ENCODE measurements around the gene ASXL1. TPM values are rescaled to one million over a fixed set of nuclear protein-coding genes. Genes with fewer than 3 reads are reported as not detected.

ASXL1 gene
- total and polyA plus RNA-seq, 5 donors from 2014 or later: 15.0 to 314 (median 21.7) TPM

DNA sequence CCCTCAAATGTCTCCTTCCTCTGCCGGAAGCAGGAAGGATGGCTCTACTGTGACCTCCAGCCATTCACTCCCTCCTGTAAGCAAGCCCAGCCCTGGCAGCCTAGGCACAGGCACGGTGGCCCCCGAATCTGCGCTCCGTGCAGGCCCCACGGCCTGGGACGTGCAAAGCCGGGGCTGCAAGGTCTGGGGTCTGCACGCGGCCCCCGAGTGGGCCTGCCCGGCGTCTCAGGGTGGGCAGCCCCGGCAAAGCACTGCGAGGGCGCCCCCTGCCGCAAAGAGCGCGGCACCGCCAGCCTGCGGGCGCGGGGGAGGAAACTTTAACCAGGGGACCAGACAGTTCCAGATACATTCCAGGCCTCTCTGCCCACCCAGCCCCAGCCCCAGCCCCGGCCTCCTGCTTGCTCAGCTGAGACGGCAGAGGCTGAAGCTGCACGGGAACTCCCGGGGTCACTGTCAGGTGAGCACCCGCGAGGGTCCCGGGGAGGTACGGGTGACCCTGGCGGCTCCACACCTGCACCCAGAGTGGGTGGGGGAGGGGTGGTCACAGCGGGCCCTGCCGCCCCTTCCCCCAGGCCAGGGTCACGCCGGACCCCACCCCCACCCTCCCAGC, 98.8 kb downstream of the ASXL1 start:
- ATAC-seq (ENCODE audit: low read depth in 2 of 2): no peak

DNA sequence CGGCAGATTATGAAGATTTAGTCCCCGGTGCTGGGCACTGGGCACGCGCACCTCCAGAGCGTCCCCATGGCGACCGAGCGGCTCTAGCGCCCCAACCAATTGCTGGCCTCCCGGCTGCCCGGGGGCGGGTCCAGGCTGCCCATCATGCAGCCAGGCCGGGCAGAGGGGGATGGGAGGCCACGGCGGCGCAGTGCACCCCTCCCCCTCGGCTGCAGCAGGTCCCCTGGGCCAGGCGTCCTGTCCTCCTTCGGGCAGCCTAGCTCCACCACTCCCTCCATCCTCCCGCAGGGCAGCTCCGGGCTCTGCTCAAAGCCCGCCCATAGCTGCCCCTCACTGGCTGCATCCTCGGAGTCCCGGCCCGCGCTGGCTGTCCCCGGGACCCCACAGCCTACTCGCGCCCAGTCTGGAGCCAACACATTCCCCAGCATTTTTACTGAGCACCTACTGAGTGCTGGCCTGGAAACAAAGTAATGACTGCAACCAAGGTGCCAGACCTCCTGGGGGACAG, 99.4 kb downstream of the ASXL1 start:
- H3K4me1 Mint-ChIP-seq: peaks cover 0 to 10% (median under 1%) of the 10 kb centered on the region in 4 donors
- H3K4me3 ChIP-seq (ENCODE audit: low read depth, low read length): no peak overlapping the region
- no peaks in the 10 kb centered on the region for H3K4me1 ChIP-seq (ENCODE audit: control insufficient read depth, insufficient read depth, low read length, poor library complexity, severe bottlenecking)
- DNase-seq (no peak), ATAC-seq (ENCODE audit: low read depth in 2 of 2) (no peak)
- H3K36me3 ChIP-seq (ENCODE audit: control insufficient read depth, insufficient read depth, low read length): peaks cover 44% of the 10 kb centered on the region
- H3K27me3 Mint-ChIP-seq: no peaks in the 10 kb centered on the region
- no peak overlapping the region for H3K27ac ChIP-seq (ENCODE audit: insufficient read depth, low read length, poor library complexity, severe bottlenecking)
- H3K9me3 Mint-ChIP-seq: no peaks in the 10 kb centered on the region
- no peaks in the 10 kb centered on the region for H3K9me3 ChIP-seq (ENCODE audit: control insufficient read depth in 2 of 2, low read length in 2 of 2)
- H3K27ac Mint-ChIP-seq: peak overlapping the region in 2 of 3 donors; percentile 80 to 88
- H3K4me3 Mint-ChIP-seq: no peak overlapping the region
- H3K27me3 ChIP-seq (ENCODE audit: control insufficient read depth, insufficient read depth, low read length): no peaks in the 10 kb centered on the region
- H3K36me3 Mint-ChIP-seq: no peaks in the 10 kb centered on the region

More for the DNA sequence above, 98.8 kb downstream of the ASXL1 start:
- H3K36me3 Mint-ChIP-seq: no peaks in the 10 kb centered on the region
- Histone ChIP-seq H3K27ac (ENCODE audit: insufficient read depth, low read length, poor library complexity, severe bottlenecking) (no peak overlapping the region), H3K4me3 (ENCODE audit: low read depth, low read length) (no peak overlapping the region), H3K9me3 (ENCODE audit: control insufficient read depth in 2 of 2, low read length in 2 of 2) (no peaks in the 10 kb centered on the region), H3K4me1 (ENCODE audit: control insufficient read depth, insufficient read depth, low read length, poor library complexity, severe bottlenecking) (no peaks in the 10 kb centered on the region), H3K36me3 (ENCODE audit: control insufficient read depth, insufficient read depth, low read length) (peaks cover 47% of the 10 kb centered on the region), H3K27me3 (ENCODE audit: control insufficient read depth, insufficient read depth, low read length) (no peaks in the 10 kb centered on the region)
- peaks cover 0 to 10% (median under 1%) of the 10 kb centered on the region in 4 donors for H3K4me1 Mint-ChIP-seq
- H3K4me3 Mint-ChIP-seq: no peak overlapping the region
- H3K9me3 Mint-ChIP-seq: no peaks in the 10 kb centered on the region
- H3K27me3 Mint-ChIP-seq: no peaks in the 10 kb centered on the region
- DNase-seq: no peak
- peak overlapping the region in 1 of 3 donors; percentile 94 for H3K27ac Mint-ChIP-seq

DNA sequence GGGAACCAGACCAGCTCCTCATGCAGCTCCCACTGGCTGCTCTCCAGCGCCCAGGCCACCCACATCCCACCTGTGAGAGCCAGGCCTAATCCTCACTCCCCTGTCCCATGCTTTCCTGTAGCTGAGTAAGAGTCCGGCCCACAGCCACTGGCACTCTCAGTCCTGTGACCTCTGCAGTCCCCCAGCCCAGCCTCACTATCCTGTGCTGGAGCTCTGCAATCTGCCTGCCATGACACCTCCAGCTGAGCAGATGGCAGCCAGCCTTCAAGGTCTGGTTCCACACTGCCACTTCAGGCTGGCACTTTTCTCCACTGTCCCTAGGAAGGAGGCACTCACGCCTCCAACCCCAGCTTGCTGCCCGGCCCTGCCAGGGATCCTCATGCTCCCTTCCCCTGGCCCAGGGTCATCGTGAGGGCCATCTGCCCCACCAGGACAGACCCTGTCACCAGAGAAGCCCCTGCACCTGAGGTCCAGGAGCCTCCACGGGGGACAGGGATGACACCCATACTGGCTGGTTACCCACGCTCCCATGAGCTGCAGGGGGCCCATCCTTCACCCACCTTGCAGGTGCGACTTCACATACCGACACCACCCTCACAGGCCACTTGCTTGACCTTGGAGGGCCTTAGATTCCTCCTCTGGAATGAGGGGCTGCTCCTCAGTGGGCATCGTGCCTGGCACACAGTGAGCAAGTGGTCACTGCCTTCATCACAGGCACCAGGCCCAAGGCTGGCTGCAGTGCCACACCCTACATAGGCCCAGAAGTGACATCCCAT, 100.1 kb downstream of the ASXL1 start:
- H3K27me3 ChIP-seq (ENCODE audit: control insufficient read depth, insufficient read depth, low read length): no peaks in the 10 kb centered on the region
- Mint-ChIP-seq H3K27me3 (no peaks in the 10 kb centered on the region), H3K27ac (peak overlapping the region; percentile 80 to 91 (median 88)), H3K4me3 (no peak overlapping the region), H3K9me3 (no peaks in the 10 kb centered on the region), H3K4me1 (peaks cover 0 to 8% (median under 1%) of the 10 kb centered on the region in 4 donors), H3K36me3 (no peaks in the 10 kb centered on the region)
- peaks cover 37% of the 10 kb centered on the region for H3K36me3 ChIP-seq (ENCODE audit: control insufficient read depth, insufficient read depth, low read length)
- H3K4me3 ChIP-seq (ENCODE audit: low read depth, low read length): no peak overlapping the region
- H3K9me3 ChIP-seq (ENCODE audit: control insufficient read depth in 2 of 2, low read length in 2 of 2): no peaks in the 10 kb centered on the region
- no peak for ATAC-seq (ENCODE audit: low read depth in 2 of 2)
- no peaks in the 10 kb centered on the region for H3K4me1 ChIP-seq (ENCODE audit: control insufficient read depth, insufficient read depth, low read length, poor library complexity, severe bottlenecking)
- DNase-seq: no peak
- no peak overlapping the region for H3K27ac ChIP-seq (ENCODE audit: insufficient read depth, low read length, poor library complexity, severe bottlenecking)

DNA sequence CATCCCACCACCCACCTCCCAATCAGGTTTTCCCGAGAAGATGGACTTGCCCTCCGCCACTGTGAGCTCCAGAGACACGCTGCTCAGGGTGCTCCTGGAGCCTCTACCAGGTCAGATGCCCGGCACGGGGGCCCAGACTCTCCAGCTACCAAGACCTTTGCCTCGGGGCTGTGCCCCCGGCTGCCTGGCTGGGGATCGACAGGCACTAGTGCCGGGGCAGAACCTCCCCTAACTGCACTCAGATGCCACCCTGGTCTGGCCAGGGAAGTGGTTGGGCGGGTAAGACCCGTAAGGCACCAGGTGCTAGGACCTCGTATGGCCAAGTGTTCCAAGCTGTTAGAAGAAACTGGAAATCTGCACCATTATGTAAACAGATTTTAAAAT, 100.7 kb downstream of the ASXL1 start:
- no peaks in the 10 kb centered on the region for H3K27me3 Mint-ChIP-seq
- no peaks in the 10 kb centered on the region for H3K27me3 ChIP-seq (ENCODE audit: control insufficient read depth, insufficient read depth, low read length)
- DNase-seq: no peak
- no peak overlapping the region for H3K4me3 Mint-ChIP-seq
- H3K36me3 ChIP-seq (ENCODE audit: control insufficient read depth, insufficient read depth, low read length): peaks cover 31% of the 10 kb centered on the region
- peak overlapping the region in 1 of 3 donors; percentile 80 for H3K27ac Mint-ChIP-seq
- no peak overlapping the region for H3K27ac ChIP-seq (ENCODE audit: insufficient read depth, low read length, poor library complexity, severe bottlenecking)
- H3K4me3 ChIP-seq (ENCODE audit: low read depth, low read length): no peak overlapping the region
- H3K4me1 ChIP-seq (ENCODE audit: control insufficient read depth, insufficient read depth, low read length, poor library complexity, severe bottlenecking): no peaks in the 10 kb centered on the region
- H3K36me3 Mint-ChIP-seq: no peaks in the 10 kb centered on the region
- no peaks in the 10 kb centered on the region for H3K9me3 Mint-ChIP-seq
- peaks cover 0 to 8% (median under 1%) of the 10 kb centered on the region in 4 donors for H3K4me1 Mint-ChIP-seq
- ATAC-seq (ENCODE audit: low read depth in 2 of 2): no peak
- no peaks in the 10 kb centered on the region for H3K9me3 ChIP-seq (ENCODE audit: control insufficient read depth in 2 of 2, low read length in 2 of 2)

DNA sequence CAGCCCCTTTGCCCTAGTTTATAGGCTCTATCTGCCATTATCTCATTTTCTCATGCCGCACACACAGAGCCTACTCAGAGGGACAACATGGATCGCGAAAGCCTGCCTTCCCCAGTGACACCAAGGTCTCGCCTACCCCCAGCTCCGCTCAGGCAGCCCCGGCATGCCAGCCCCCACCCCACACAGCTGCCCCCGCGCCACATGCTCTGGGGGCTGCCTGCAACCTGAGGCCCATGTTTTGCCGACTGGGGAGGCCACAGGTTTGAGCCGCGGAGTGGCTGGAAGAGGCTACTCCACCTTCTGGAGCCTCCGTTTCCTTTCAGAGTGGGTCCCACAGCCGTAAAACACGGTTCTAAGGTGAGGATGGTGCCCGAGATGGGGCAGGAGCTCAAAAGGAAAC, 102.1 kb downstream of the ASXL1 start:
- H3K36me3 Mint-ChIP-seq: peaks cover 4% of the 10 kb centered on the region
- H3K27me3 Mint-ChIP-seq: no peaks in the 10 kb centered on the region
- no peak for ATAC-seq (ENCODE audit: low read depth in 2 of 2)
- H3K4me3 ChIP-seq (ENCODE audit: low read depth, low read length): no peak overlapping the region
- no peaks in the 10 kb centered on the region for H3K27me3 ChIP-seq (ENCODE audit: control insufficient read depth, insufficient read depth, low read length)
- H3K4me1 Mint-ChIP-seq: peaks cover 0 to 12% (median under 1%) of the 10 kb centered on the region in 4 donors
- H3K9me3 Mint-ChIP-seq: no peaks in the 10 kb centered on the region
- no peak overlapping the region for H3K27ac Mint-ChIP-seq
- H3K9me3 ChIP-seq (ENCODE audit: control insufficient read depth in 2 of 2, low read length in 2 of 2): no peaks in the 10 kb centered on the region
- DNase-seq: no peak
- H3K36me3 ChIP-seq (ENCODE audit: control insufficient read depth, insufficient read depth, low read length): peaks cover 17% of the 10 kb centered on the region
- no peak overlapping the region for H3K27ac ChIP-seq (ENCODE audit: insufficient read depth, low read length, poor library complexity, severe bottlenecking)
- no peaks in the 10 kb centered on the region for H3K4me1 ChIP-seq (ENCODE audit: control insufficient read depth, insufficient read depth, low read length, poor library complexity, severe bottlenecking)
- H3K4me3 Mint-ChIP-seq: no peak overlapping the region

DNA sequence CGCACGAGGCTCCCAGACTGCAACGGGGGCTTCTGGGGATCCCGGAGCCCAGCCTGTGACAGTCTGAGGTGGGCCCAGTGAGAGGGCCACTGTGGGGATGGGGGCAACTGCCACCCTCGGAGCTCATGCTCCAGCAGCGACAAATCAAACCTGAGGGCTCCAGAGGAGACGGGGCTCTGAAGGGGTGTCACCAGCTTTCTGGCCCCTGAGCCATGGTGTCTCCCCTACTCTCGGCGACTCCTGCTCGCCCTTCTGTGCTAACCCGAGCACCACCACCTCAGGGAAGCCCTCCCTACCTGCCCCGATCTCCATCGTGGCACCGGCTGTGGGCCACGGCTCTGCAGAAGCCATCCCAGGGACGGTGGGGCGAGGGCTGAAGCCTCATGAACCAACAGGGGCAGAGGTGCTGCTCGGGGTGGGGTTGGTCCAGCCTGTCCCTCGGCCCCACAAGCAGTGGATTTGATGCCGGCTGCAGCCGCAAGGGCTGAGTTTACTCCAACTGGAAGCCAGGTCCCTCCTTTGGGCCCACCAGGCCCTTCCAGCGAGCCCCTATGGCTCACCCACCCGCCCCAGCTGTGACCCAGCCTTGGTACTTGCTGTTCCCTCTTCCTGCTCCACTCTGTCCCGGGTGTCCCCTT, 102.7 kb downstream of the ASXL1 start:
- no peaks in the 10 kb centered on the region for H3K4me1 ChIP-seq (ENCODE audit: control insufficient read depth, insufficient read depth, low read length, poor library complexity, severe bottlenecking)
- H3K36me3 ChIP-seq (ENCODE audit: control insufficient read depth, insufficient read depth, low read length): peaks cover 12% of the 10 kb centered on the region
- H3K4me3 ChIP-seq (ENCODE audit: low read depth, low read length): no peak overlapping the region
- no peaks in the 10 kb centered on the region for H3K27me3 ChIP-seq (ENCODE audit: control insufficient read depth, insufficient read depth, low read length)
- H3K4me3 Mint-ChIP-seq: no peak overlapping the region
- peak overlapping the region in 1 of 3 donors; percentile 48 for H3K27ac Mint-ChIP-seq
- no peak for DNase-seq
- no peak for ATAC-seq (ENCODE audit: low read depth in 2 of 2)
- H3K4me1 Mint-ChIP-seq: peaks cover 0 to 12% (median under 1%) of the 10 kb centered on the region in 4 donors
- peaks cover 4% of the 10 kb centered on the region for H3K36me3 Mint-ChIP-seq
- no peaks in the 10 kb centered on the region for H3K27me3 Mint-ChIP-seq
- no peaks in the 10 kb centered on the region for H3K9me3 Mint-ChIP-seq
- no peak overlapping the region for H3K27ac ChIP-seq (ENCODE audit: insufficient read depth, low read length, poor library complexity, severe bottlenecking)
- H3K9me3 ChIP-seq (ENCODE audit: control insufficient read depth in 2 of 2, low read length in 2 of 2): no peaks in the 10 kb centered on the region

DNA sequence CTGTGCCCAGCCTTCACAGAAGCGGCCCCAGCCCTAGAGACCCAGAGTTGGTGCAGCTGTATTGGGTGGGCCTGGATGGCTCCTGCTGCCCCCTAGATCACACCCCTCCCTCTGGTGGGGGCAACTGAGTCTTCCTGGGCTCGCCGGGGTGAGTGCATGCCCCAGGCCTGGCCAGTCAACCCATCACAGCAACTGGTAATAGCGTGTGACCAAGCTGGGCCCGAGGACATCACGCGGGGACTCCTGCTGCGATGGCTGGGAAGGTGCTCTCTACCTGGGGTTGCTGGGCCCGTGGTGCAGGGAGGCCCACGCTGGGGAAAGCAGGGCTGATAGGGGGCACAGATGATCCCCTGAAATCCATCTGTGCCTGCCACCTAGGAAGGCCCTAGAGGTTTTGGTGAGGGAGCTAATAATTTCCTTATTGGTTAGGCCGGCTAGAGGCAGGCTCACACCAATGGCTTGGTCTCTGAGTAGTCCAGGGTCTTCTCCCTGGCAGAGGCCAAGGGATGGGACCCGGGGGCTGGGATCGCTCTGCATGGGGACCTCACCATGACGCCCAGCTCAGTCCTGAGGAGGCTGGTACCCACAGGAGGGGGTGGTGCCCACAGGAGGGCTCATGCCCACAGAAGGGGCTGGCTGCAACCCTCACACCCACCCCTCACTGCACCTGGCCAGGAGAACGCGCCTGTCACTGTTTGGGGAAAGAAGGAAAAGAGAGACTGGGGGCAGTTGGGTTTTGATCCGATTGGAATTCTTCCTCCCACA, 103.9 kb downstream of the ASXL1 start:
- Mint-ChIP-seq H3K27me3 (no peaks in the 10 kb centered on the region), H3K36me3 (peaks cover 4% of the 10 kb centered on the region), H3K4me3 (no peak overlapping the region), H3K27ac (peak overlapping the region in 2 of 3 donors; percentile 36 to 60), H3K9me3 (no peaks in the 10 kb centered on the region), H3K4me1 (peaks cover 0 to 12% (median under 1%) of the 10 kb centered on the region in 4 donors)
- H3K4me3 ChIP-seq (ENCODE audit: low read depth, low read length): no peak overlapping the region
- no peaks in the 10 kb centered on the region for H3K9me3 ChIP-seq (ENCODE audit: control insufficient read depth in 2 of 2, low read length in 2 of 2)
- no peaks in the 10 kb centered on the region for H3K27me3 ChIP-seq (ENCODE audit: control insufficient read depth, insufficient read depth, low read length)
- peaks cover 9% of the 10 kb centered on the region for H3K36me3 ChIP-seq (ENCODE audit: control insufficient read depth, insufficient read depth, low read length)
- DNase-seq: no peak
- ATAC-seq (ENCODE audit: low read depth in 2 of 2): no peak
- H3K4me1 ChIP-seq (ENCODE audit: control insufficient read depth, insufficient read depth, low read length, poor library complexity, severe bottlenecking): no peaks in the 10 kb centered on the region
- H3K27ac ChIP-seq (ENCODE audit: insufficient read depth, low read length, poor library complexity, severe bottlenecking): no peak overlapping the region

All from CD4-positive, CD25-positive, alpha-beta regulatory T cell (primary cell).